ENCODE data around the gene PCDH1. TPM values are rescaled to one million over a fixed set of nuclear protein-coding genes. Genes with fewer than 3 reads are reported as not detected.

Gene PCDH1
- total and polyA plus RNA-seq, 2 of the 8 experiments (the other 6 are each of a cell fraction or from before 2014, with no cell fraction given) = 101 to 102 TPM

GRCh38 chr5:141875795-141876627, 2.2 kb downstream of the PCDH1 start:
- Histone ChIP-seq H4K91ac (replicated peaks; ENCODE audit: insufficient read length, low read length) (peak overlapping the region; percentile 96), H2AFZ (ENCODE audit: low read length) (no peak overlapping the region), H3K18ac (ENCODE audit: extremely low read depth, low read length) (peak overlapping the region; percentile 100), H3K27me3 (replicated peaks in 1 of 4; ENCODE audit: control insufficient read depth in 3 of 4, extremely low read depth in 1 of 4, insufficient read depth in 3 of 4, low read length in 3 of 4) (peaks cover 0 to 4% (median 0%) of the 10 kb centered on the region in 4 experiments; a peak in 1 of 7 replicates), H2BK12ac (ENCODE audit: low read depth, low read length) (peak overlapping the region; percentile 100; the same call in 1 of the 2 replicates), H3K14ac (ENCODE audit: insufficient read length) (no peak overlapping the region), H2BK15ac (ENCODE audit: low read length) (peak overlapping the region; percentile 16; the same call in 1 of the 2 replicates), H3K23ac (ENCODE audit: insufficient read length) (no peak overlapping the region), H3K79me1 (ENCODE audit: low read depth, low read length) (peaks cover 13% of the 10 kb centered on the region), H3K36me3 (ENCODE audit: control insufficient read depth in 2 of 4, insufficient read depth in 4 of 4, low read length in 3 of 4) (peaks cover 0 to 6% (median 0%) of the 10 kb centered on the region in 4 experiments; a peak in 1 of 8 replicates), H3K79me2 (ENCODE audit: control insufficient read depth in 1 of 2, insufficient read depth in 2 of 2, low read length in 2 of 2) (peaks cover 13 to 63% of the 10 kb centered on the region in 2 experiments), H3K23me2 (ENCODE audit: low read depth, low read length) (peaks cover 28% of the 10 kb centered on the region), H4K20me1 (replicated peaks in 1 of 2; ENCODE audit: control insufficient read depth in 1 of 2, insufficient read depth in 2 of 2, low read length in 2 of 2) (peaks cover 3 to 9% of the 10 kb centered on the region in 2 experiments), H3K4me3 (ENCODE audit: extremely low read depth in 1 of 4, insufficient read depth in 2 of 4, low read depth in 3 of 4, low read length in 4 of 4) (peak overlapping the region; percentile 74 to 94 (median 82)), H2BK120ac (replicated peaks; ENCODE audit: low read depth, low read length) (peak overlapping the region; percentile 41), H3K9ac (replicated peaks in 1 of 4; ENCODE audit: extremely low read depth in 1 of 4, low read depth in 3 of 4, low read length in 3 of 4) (peak overlapping the region; percentile 51 to 91 (median 88)), H3K4me1 (replicated peaks in 1 of 4; ENCODE audit: control insufficient read depth in 3 of 4, insufficient read depth in 4 of 4, low read length in 3 of 4) (peaks cover 29 to 56% (median 45%) of the 10 kb centered on the region in 4 experiments), H3K4ac (replicated peaks; ENCODE audit: insufficient read length, low read depth, low read length) (peak overlapping the region; percentile 99), H2BK5ac (ENCODE audit: low read depth, low read length) (peak overlapping the region; percentile 97), H4K8ac (ENCODE audit: extremely low read depth, insufficient read depth, low read length) (peak overlapping the region; percentile 99), H3K4me2 (ENCODE audit: insufficient read depth in 1 of 2, low read depth in 2 of 2, low read length in 2 of 2) (peak overlapping the region; percentile 97 to 99), H2BK20ac (ENCODE audit: low read length) (peak overlapping the region; percentile 91; the same call in 1 of the 2 replicates), H4K5ac (ENCODE audit: insufficient read length, low read depth, low read length) (peak overlapping the region; percentile 77), H3K9me3 (ENCODE audit: insufficient read depth in 2 of 2, low read depth in 1 of 2, low read length in 1 of 2) (no peaks in the 10 kb centered on the region), H3K56ac (replicated peaks; ENCODE audit: insufficient read length, low read depth, low read length) (peak overlapping the region; percentile 91), H3K27ac (ENCODE audit: low read depth, low read length) (peak overlapping the region; percentile 90), H2AK5ac (ENCODE audit: low read depth, low read length) (peak overlapping the region; percentile 71)
- ChIA-PET POLR2A (ENCODE audit: partially characterized antibody) (interaction anchor here (0.6 to 13.5 kb wide), 25 partner anchors 12 to 193 kb away, joined by 3 to 210 read pairs (median 4); partner anchors contain the start of gene DELE1), CTCF (ENCODE audit: partially characterized antibody) (interaction anchor here (0.6 to 10.7 kb wide), 16 partner anchors 9 to 212 kb away, joined by 3 to 273 read pairs (median 11); partner anchors contain the start of genes DELE1 and PCDH12)
- no peak for FAIRE-seq
- DNase-seq (ENCODE audit: low read depth in 1 of 2, low spot score in 2 of 2) = peak in 1 of 2 experiments; percentile 81
- 3% methylated on average over 35 of the region's 65 CpGs; no CpG with 5 or more reads in 1 of the 2 experiments for WGBS, 2 experiments (ENCODE audit: extremely low coverage in 1 of 2, insufficient coverage in 1 of 2, insufficient read length in 1 of 2, insufficient replicate concordance in 2 of 2, low coverage in 1 of 2, low lambda C conversion rate in 2 of 2, missing lambda C conversion rate in 1 of 2)
- TF ChIP-seq NANOG (IDR thresholded peaks at IDR 0.05; ENCODE audit: insufficient read depth, low read depth, low read length, poor library complexity, severe bottlenecking) (peak; percentile 4), PHF8 (conservative IDR thresholded peaks at IDR 0.05; ENCODE audit: low read depth, low read length) (peak; percentile 22; the same call in 1 of the 2 replicates), TAF1 (IDR thresholded peaks at IDR 0.05; ENCODE audit: low read depth, low read length) (peak; percentile 52; the same call in 1 of the 2 replicates), CTBP2 (IDR thresholded peaks at IDR 0.05; ENCODE audit: borderline replicate concordance, insufficient read depth, insufficient read length, low read length) (peak; percentile 79), ZNF274 (IDR thresholded peaks at IDR 0.05; ENCODE audit: borderline replicate concordance, extremely low read depth, low read length) (no peak), ASH2L (IDR thresholded peaks at IDR 0.05; ENCODE audit: low read length) (peak; percentile 49), EGR1 (IDR thresholded peaks at IDR 0.05; ENCODE audit: borderline replicate concordance, low read depth, low read length) (0 out of 2 replicates have a peak, but pooled peaks have one; percentile 18), JUN (IDR thresholded peaks at IDR 0.05; ENCODE audit: low read depth, low read length) (no peak), TBP (IDR thresholded peaks at IDR 0.05; ENCODE audit: low read depth, low read length) (peak; percentile 28; the same call in 1 of the 2 replicates), POLR2A (IDR thresholded peaks at IDR 0.05; ENCODE audit: control extremely low read depth in 1 of 2, low read depth in 2 of 2, low read length in 2 of 2) (peak in 1 of 2 experiments; percentile 52; a peak in 1 of 3 replicates)

Measured in H1 (cell line).